ENCODE measurements around the gene CEP112.

- no peak for TF ChIP-seq CTCF (conservative IDR thresholded peaks at IDR 0.05 in 1 of 2, IDR thresholded peaks at IDR 0.05 in 1 of 2; ENCODE audit: low read depth in 1 of 2, low read length in 2 of 2)
- TF ChIP-seq EZH2 (IDR thresholded peaks at IDR 0.05; ENCODE audit: low read length, missing control alignments) = no peak
These were observed 193.3 kb downstream of the CEP112 start for GRCh38 chr17:65998675-65999074.

Data from fibroblast of lung (primary cell).